HG02938 (cell line): ENCODE results near the gene TRPT1.
A peak's percentile ranks its signal among the peaks of the same experiment; 100 is the strongest.

Experiments used
- ATAC-seq: cut with Tn5 transposase; IDR thresholded peaks from one replicate; pipeline ENCODE4 v1.9.1; 2021; ENCODE audit warnings: mild to moderate bottlenecking, moderate library complexity; ENCODE audit not compliant: unreplicated experiment

The TRPT1 gene

GRCh38 chr11:64210301-64211020 is 15.5 kb downstream of the TRPT1 start:
- ATAC-seq, result no peak

DNA sequence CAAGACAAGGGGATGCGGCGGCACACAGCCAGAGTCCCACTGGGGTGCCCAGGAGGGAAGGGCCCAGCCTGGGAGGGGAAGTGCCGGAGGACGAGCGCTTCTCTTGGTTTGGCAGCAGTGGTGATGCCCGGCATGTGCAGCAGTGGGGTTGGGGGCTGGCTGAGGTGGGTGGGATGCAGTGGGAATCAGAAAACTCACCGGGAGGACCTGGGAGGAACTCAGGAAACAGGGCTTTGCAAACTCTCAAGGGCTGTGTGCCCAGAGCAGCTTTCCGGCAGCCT is 16.5 kb downstream of the TRPT1 start:
- ATAC-seq, result no peak

- ATAC-seq, result no peak
These were observed 17.0 kb downstream of the TRPT1 start for GRCh38 chr11:64208796-64209562.

- ATAC-seq, result peak; percentile 8
These were observed 17.7 kb downstream of the TRPT1 start for GRCh38 chr11:64208086-64208795.

DNA sequence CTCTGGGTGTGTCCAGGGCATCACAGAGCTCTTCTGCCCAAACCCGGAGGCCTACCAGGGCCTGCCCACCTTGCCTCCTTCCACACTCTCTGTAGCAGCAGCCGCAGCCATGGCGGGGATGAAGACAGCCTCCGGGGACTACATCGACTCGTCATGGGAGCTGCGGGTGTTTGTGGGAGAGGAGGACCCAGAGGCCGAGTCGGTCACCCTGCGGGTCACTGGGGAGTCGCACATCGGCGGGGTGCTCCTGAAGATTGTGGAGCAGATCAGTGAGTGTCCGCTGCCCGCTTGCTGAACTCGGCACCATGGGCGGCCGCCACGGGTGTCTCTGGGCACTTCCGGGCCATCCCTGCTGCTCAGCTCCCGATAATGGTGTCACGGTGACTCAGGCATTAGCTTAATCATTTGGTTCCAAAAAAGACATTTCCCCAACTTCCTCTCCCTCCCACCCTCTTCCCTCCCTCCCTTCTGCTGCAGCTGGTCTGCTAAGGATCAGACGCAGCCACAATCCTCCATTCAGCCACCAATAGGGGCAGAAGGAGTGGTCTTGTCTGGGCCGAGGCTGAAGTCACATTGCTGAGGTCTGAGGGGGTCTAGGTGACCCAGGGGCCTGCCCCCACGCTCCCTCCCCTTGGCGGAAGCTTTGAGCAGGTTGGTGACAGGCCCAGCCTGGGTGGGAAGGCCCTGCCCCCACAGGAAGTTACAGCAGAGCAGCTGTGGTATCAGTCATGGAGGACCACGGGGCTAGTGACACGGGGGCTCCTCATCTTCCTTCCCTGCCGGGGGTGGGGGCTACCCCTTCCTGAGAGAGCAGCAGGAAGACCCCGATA is 18.5 kb downstream of the TRPT1 start:
- peak; percentile 69 for ATAC-seq

DNA sequence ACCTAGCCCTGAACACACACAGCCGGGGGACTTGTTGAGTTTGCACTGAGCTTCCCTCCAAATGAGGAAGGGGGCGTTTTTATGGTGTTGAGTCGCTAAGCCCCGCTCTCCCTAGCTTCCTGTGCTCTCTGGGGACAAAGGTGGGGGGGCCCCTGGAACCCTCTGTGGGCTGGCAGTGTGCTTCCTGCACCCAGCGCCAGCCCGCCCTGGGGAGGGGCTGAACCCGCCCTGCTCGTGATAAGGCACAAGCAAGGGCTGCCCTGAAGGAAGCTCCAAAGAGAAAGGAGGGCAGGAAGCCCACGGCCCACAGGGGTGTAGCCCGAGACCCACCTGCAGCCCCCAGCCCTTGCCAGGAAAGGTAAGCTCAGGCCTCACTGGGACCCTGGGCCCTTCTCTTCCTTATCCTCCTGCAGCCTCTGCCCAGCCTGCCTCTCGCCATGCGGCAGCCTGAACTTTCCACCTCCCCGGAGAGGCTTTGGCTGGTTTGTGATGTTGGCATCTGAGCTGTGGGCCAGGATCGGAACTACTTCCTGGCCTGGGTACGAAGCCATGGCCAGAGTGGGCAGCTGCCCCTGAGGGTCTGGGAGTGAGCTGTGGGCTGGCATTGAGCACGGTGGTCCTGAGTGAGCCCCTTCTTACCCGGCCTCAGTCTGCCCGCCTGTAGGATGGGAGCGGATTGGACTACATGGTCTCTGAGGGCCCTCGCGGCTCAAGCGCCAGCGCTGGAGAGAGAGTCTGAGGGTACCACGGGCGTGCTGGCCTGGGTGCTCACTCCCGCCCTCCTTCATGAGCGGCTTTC is 19.3 kb downstream of the TRPT1 start, which contains the start of gene FERMT3:
Gene FERMT3, plus strand, starts transcription at position 265 of the 799 bp plus-strand sequence. CDS start 644 bp downstream, outside the sequence.
- ATAC-seq, result no peak

DNA sequence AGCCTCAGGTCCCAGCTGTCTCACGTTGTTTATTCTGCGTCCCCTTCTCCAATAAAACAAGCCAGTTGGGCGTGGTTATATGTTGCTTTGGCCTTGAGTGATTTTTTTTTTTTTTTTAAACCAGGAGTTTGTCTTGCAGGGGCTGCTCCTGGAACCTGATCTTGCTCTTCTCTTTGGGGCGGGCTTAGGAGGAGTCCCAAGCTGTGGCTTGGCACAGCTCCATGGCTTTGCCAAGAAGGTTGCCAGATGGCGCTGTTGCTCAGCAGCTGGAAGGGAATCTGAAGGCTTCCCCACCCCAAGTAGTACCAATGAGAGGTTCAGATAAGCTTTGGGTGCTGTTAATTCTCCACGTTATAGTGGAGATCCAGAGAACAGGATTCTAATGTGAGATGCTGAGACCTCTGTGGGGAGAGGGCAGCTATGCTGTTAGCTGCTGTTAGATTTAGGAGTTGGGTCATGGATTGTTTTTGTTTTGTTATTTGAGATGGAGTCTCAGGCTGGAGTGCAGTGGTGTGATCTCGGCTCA is 21.5 kb downstream of the TRPT1 start:
- no peak for ATAC-seq

DNA sequence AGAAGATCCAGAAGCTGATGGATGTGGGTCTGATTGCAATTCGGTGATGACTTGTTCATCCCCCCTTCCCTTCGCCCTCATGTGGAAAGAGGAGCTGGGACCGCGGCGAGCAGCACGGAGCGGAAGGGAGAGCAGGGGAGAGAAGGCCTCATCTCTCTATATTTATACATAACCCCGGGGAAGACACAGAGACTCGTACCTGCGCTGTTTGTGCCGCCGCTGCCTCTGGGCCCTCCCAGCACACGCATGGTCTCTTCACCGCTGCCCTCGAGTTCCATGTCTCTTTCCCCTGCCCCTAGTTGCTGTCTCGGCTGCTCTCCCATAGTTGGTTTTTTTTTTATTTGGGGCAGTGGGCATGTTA is 21.9 kb downstream of the TRPT1 start:
- no peak for ATAC-seq

DNA sequence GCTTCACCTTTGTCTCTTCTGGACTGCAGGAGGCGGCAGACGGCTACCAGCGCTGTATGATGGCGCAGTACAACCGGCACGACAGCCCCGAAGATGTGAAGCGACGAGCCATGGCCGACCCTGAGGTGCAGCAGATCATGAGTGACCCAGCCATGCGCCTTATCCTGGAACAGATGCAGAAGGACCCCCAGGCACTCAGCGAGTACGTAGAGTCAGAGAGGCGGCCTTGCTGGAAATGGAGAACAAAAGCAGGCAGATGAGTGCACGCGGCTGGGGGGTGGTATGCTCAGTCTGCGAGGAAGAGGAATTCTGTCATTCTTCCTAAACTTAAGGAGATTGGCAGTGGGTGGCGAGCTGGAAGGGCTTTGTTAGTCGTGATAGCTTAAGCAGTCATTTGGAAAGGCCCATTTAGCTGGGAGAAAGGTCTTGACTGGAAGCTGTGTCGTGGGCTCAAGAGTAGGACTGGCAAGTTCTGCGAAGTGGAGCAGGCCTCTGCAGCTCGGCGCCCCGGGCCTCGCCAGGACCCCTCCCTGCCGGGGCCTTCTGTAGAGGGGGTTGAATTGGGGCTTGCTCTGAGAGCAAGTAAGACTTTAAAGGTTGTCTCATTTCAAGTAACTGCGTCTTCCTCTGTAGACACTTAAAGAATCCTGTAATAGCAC is 22.4 kb downstream of the TRPT1 start:
- no peak for ATAC-seq

DNA sequence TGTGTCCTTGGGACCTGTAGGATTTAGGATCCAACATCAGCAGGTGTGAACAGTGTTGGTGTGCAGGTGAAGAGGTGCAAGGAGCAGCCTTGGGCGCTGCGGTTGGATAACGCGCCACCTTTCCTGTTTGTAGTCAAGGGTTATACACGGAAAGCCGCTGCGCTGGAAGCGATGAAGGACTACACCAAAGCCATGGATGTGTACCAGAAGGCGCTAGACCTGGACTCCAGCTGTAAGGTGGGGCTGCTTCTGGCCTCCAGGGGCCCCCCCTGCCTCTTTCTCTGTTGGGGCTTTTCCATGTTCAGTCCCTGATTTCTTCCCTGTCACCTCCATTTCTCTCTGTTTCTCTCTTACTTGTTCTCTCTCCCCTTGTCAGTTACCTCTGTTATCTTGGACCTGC is 23.0 kb downstream of the TRPT1 start:
- ATAC-seq, result no peak

- ATAC-seq, result no peak
These were observed 24.4 kb downstream of the TRPT1 start for GRCh38 chr11:64201543-64201942.

- no peak for ATAC-seq
These were observed 27.5 kb downstream of the TRPT1 start for GRCh38 chr11:64198511-64198910.

GRCh38 chr11:64196626-64197025 is 29.4 kb downstream of the TRPT1 start:
- ATAC-seq, result no peak

GRCh38 chr11:64192434-64192833 is 33.6 kb downstream of the TRPT1 start:
- ATAC-seq, result no peak

DNA sequence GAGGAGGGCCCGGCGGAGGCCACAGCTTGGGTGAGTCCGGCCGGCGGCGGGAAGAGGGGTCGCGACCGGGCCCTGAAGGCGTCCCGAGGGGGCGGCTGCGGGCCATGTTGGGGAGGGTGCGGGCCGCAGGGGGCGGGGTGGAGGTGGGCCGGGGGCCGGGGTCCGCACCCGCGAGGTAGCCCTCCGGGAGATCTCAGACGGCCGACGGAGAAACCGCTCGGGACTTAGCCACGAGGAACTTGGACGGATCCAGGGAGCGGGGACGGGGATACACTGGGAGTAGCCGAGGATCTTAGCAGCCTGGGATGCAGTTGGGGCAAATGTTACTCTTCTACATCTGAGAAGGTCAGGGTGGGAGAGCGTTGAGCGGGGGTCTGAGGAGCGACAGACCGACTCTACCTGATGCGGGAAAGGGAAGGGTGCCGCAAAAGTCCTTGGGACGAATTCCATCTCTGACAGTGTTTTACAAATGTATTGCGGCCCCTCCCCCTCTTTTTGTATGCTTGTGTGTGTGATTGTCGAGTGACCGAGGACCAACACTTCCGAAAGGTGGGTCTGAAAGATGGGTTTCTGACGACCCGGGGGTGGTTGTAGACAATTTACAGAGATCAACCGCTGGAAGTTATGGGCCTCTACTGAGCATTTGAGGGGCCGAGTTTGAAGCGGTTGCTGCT is 39.4 kb downstream of the TRPT1 start:
- ATAC-seq, result no peak

DNA sequence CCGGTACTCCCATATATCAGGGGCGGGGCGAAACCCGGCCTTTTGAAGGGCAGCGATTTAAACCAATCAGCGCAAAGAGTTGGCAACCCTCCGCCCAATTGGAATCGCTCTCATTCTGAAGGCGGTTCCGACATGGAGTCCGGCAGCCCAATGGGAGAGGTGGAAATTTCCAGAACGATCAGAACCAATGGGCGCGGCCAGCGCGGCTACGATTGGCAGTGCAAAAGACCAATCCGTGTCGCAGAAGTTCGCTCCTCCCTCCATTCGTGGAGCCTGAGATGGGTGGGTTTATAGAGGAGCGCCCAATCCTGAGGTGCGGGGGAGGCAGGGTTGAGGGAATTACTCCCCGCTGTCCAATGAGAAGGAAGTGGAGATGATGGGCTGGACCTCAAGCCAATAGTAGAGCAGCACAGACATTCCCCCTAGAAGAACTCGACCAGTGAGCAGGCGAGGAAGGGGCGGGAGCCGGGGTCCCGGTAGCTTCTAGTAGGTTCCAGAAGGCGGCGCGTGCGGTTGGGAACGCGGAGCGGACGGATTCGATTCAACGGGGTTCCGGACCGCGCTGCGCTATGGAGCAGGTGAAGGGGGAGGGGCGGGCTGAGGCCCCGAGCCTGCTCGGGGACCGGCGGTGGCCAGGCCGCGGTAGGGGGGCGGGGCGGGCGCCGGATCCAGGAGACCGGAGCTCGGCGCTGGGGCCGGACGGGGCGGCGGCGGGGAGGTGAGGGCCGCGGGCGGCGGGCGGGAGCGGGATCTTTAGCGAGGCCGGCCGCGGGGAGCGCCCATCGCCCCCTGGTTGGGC is 40.1 kb downstream of the TRPT1 start, which contains the start of gene STIP1:
Gene STIP1, plus strand, starts transcription at position 479 of the 799 bp plus-strand sequence. Its CDS starts 91 bp downstream, at position 570.
- ATAC-seq, result peak; percentile 78

DNA sequence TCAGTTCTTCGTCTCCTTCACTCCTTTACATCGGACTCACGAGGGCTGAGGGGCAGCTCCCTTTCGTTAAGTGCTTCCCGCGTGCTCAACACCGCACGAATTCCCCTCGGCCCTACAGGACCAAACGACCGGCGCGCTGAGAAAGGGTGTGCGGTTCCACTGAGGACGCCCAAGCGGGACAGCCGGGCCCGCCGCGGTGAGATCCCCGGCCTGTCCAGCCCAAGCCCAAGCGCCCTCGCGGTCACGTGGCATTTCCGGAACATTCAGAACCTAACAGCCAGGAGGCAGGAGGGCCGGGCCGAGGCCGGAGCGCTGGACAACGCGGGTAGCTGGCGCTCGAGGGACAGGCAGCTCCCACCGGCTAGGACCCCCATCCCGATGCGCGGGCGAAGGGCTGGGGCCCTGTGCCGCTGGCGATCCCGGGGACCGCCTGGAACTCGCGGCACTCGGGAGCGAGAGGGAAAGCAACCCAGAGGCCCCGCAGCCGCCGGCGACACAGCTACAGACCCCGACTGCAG is 40.8 kb downstream of the TRPT1 start:
- ATAC-seq, result peak; percentile 1

- no peak for ATAC-seq
These were observed 42.1 kb downstream of the TRPT1 start for GRCh38 chr11:64183890-64184289.
